Measurements from ENCODE around the gene PCSK9. TPM values are rescaled to one million over a fixed set of nuclear protein-coding genes. Genes with fewer than 3 reads are reported as not detected.
"Not testable (repeated sequence)": the region's sequence is repeated elsewhere in the genome, so short reads cannot be mapped to it uniquely, and the experiment has no call there.

PCSK9 gene
- total RNA-seq, 1 experiment from 2014 or later = 0.05 TPM

DNA sequence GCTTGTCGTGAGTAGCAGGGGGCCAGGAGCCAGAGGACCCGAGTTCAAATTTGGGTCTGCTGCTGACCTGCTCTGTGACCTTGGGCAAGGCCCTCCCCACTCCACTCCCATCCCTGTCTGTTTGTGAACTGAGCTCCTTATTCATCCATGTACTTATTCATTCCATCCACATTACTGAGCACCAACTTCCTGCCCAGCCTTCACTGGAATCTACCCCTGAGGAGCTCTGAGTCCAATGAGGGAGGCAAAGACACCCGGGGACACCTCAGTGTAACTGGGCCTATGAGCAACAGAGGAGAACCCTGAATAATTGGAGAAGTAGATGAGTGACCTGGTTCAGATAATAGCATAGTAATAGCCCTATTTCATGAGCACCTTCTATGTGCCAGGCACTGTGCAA is 31.7 kb upstream of the PCSK9 start:
- peak; percentile 78 for DNase-seq (ENCODE audit: low read depth)

DNA sequence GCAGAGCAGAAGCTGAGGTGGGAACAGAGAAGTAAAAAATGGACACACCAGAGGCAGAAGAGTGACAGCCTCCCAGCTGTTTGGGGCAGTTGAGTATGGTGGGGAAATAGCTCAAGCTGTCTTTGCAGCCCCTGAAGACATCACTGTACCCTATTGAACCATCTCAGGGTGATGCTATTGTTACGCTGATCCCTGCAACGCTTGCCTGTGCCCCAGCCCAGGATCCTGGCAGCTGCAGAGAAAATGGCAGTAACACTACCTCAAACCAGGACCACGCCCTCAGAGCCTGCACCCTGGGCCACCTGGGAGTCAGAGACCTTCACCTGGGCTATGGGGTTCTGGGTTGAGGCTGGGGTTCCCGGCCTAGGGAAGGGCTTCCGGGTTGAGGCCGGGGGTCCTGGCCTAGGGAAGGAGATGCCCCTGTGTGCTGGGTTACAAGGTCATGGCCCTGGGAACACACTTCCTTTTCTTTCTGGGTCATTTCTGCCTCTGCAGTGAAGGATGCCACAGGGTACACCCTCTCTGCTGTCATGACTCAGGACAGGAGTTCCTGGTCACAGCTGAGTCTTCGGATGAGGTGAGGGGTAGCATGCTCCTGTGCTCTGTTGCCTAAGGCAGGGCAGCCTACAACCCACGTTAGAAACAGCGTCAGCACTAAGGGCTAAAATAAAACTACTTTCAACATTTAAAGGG is 29.0 kb upstream of the PCSK9 start:
- DNase-seq (ENCODE audit: low read depth) = no peak

DNA sequence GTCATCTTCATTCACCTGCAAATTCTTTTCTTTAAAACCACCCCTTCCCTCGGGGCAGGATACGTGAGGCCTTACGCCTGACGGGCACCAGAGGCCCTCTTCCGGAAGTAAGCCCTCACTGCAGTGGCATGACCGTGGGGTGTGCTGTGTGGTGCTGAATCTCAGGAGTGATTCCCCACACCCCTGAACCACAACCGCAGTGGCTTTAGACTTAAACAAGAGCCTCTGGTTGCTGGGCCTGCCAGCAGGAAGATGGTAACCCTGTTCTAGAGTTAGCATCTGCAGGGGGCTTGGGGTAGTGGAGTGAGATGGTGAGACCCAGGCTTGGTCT is 28.5 kb upstream of the PCSK9 start:
- no peak for DNase-seq (ENCODE audit: low read depth)

DNA sequence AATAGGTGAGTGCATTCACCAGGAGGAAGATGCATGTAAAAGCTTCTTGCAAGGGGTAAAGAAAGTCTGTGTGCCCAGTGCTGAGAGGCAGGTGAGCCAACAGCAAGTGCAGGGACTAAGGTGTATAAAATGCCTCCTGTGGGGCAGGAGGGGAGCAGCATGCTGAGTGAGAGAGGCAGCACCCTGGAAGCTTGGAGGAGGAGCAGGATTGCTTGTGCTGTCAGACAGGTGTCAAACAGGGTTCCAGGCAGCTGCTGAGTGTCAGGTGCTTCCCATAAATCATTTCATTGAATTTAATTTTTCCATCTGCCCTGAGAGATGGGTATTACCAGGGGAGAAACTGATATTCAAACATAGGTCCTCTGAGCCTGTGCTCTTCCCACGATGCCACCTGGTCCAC is 26.7 kb upstream of the PCSK9 start:
- no peak for DNase-seq (ENCODE audit: low read depth)

DNA sequence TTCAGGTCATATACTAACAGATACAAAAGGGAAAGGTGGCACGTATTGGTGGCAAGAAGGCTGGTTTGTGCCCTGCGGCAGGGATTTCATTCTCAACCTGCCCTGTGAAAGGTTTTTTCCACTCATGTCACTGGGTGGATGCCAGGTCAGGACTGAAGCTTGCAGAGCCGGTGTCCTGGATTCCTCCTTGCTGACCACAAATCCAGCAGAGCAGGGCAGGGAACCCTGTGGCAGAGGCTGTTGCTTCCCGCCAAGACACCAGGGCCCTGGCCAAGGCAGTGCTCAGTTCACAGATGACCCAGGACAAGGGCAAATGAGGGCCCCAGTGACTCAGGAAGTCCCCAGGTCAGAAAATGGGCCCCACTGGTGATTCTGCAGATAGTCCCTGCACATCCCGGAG is 24.2 kb upstream of the PCSK9 start:
- no peak for DNase-seq (ENCODE audit: low read depth)

DNA sequence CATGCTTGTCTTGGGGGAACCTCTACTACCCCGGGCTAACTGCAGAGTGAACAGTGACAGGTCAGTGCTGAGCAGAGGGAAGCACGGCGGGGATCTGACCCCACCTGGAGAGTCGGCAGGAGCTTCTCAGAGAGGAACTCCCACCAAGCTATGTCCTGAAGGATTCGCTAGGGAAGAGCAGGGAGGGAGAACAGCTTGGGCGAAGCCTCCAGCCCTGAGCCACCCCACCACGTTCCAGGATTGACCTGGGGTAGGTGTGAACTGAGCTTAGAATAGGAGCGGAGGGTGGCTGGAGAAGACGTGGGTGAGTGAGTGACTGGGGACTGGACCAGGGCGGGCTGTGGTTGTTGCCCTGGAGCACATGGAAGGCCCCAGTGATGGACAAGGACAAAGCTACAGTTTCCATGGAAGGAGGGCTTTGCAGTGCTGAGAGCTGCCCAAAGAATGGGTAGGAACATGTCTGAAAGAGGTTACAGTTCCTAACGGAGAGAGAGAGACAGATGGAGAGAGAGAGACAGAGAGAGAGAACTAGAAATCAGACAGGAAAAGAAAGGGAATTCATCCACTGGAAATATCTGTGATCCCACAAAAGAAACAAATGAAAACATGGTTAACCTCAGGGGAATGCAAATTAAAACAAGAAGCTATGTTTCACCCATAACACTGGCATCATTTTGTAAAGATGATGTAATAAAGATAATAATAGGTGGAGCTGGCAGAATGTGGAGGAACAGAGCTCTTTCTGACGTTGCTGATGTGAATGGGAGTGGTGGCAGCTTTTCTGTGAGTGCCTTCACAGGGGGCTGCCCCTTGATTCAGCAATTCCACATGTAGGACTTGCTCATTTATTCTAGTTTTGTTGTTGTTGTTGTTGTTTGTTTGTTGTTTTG is 23.4 kb upstream of the PCSK9 start:
- no peak for DNase-seq (ENCODE audit: low read depth)

DNA sequence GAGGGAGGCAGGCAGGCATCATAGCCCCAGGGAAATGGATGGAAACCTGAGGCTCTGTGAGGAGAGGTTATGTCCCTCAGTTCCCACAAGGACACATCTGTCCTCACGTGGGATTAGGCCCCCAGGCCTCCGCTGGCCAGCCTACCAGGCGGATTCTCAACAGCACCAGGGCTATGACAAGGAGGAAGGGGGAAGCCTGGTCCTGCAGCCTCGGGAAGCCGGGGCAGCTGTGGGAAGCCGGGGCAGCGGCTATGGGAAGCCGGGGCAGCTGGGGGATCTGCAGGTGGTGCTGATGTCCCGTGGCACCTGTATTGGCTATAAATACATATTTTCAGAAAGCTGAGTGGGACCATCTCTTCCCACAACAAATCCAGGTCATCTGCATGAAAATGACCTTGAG is 21.0 kb upstream of the PCSK9 start:
- no peak for DNase-seq (ENCODE audit: low read depth)

DNA sequence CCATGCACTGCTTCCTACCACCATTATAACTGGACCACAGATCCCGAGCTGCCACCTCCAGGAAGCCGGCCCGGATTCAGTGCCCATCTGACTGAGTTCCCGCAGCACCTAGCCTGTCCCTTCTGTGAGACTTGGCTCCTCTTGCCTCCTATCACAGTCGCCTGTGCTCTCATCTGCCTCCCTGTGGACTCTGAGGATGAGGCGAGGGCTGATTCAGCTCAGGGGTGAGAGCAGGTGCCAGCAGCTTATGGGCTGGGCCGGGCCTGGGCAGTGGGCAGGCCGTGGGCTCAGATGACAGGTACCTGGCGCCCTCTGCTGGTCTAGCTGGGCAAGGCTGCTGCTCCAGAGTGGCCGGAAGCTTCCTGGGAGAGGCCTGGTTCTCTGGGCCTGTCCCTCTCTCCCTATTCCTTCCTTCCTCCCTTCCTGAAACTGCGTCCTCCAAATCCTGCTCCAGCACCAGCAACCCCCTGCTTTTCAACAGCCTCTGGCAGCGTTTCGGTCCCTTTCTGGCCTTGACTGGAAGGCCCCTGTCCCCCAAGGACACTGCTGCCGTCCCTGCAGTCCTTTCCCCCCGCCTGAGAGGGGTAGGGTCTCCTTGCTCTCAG is 17.3 kb upstream of the PCSK9 start:
- DNase-seq (ENCODE audit: low read depth) = peak; percentile 93

DNA sequence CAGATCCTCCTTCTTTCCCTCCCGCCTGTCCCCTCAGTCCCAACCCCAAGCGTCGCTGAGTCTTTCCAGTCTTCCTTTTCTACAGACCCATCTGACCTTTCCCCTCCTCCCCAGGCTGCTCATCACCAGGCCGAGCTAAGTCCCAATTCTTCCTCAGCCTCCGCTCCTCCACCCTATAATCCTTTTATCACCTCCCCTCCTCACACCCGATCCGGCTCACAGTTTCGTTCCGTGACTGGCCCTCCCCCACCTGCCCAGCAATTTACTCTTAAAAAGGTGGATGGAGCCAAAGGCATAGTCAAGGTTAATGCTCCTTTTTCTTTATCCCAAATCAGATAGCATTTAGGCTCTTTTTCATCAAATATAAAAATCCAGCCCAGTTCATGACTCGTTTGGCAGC is 15.2 kb upstream of the PCSK9 start:
- not testable (repeated sequence) for DNase-seq (ENCODE audit: low read depth)

DNA sequence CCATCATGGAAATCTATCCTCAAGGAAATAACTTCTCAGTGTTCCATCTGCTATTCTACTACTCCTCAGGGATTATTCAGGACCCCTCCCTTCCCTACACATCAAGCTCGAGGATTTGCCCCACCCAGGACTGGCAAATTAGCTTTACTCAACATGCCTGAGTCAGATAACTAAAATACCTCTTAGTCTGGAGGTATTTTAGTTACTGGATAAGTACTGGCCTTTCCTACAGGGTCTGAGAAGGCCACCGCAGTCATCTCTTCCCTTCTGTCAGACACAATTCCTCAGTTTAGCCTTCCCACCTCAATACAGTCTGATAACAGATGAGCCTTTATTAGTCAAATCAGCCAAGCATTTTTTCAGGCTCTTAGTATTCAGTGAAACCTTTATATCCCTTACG is 12.7 kb upstream of the PCSK9 start:
- not testable (repeated sequence) for DNase-seq (ENCODE audit: low read depth)

DNA sequence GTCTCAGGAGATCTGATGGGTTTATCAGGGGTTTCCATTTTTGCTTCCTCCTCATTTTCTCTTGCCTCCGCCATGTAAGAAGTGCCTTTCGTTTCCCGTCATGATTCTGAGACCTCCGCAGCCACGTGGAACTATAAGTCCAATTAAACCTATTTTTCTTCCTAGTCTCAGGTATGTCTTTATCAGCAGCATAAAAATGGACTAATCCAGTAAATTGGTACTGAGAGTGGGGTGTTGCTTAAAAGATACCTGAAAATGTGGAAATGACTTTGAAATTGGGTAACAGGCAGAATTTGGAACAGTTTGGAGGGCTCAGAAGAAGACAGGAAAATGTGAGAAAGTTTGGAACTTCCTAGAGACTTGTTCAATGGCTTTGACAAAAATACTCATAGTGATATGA is 8.2 kb upstream of the PCSK9 start:
- not testable (repeated sequence) for DNase-seq (ENCODE audit: low read depth)

DNA sequence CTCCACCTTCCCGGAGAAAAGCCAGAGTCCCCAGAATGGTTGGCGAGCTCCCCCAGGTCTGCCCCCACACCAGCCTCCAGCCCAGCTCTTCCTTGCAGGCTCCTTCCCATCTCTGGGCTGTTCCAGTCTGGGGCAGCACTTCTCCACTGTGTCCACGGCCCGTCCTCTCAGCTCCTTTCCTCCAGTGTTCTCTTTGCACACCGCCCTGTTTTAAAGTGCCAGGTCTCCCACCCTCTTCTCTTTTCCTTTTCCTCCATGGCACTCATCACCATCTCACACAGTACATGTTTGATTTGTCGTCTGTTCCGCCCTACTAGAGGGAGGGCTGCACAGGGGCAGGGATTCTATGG is 6.1 kb upstream of the PCSK9 start:
- no peak for DNase-seq (ENCODE audit: low read depth)

DNA sequence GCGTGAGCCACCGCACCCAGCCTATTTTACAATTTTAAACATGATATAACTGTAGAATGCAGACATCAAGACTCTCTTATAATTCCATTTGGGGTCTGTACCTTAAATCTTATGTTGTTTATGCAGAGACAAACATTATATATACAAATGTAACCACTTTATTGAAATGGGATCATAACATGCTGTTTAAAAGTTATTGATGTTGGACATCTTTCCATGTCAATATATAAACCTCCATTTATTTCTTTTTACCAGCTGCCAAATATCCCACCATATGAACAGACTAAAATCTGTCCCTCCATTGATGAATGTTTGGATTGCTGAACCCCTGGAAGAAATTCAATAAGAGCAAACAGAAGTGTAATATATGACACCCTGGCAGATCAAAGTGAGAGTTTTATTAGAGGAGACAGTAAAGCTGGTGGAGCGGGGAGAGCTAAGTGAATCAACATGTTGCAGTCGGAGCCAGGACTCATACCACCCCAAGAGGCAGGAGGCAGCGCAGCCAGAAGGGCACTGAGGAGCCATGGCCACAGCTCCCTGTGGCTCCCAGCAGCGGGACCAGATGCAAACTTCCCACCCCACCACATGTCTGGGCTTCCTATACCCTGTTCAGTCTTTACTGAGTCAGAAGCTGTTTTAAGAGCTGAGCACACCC is 4.7 kb upstream of the PCSK9 start:
- DNase-seq (ENCODE audit: low read depth) = no peak

DNA sequence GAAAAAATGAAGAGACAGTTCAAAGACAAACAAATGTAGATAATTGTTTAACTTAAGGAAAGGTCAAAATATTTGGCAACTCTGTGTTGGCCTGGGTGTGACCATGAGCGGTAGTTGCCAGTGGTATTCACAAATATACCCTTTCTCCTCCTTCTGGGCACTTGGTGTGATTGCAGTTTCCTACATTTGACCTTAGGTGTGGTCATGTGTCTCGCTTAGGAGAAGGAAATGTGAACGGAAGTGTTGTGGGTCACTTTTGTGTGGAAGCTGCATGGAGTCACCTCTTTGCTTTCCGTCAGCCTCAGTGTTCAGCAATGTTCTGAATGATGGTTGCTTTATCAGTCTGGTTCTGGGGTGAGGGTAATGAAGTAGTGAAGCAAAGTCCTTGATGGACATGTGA is 3.4 kb upstream of the PCSK9 start:
- DNase-seq (ENCODE audit: low read depth) = no peak

DNA sequence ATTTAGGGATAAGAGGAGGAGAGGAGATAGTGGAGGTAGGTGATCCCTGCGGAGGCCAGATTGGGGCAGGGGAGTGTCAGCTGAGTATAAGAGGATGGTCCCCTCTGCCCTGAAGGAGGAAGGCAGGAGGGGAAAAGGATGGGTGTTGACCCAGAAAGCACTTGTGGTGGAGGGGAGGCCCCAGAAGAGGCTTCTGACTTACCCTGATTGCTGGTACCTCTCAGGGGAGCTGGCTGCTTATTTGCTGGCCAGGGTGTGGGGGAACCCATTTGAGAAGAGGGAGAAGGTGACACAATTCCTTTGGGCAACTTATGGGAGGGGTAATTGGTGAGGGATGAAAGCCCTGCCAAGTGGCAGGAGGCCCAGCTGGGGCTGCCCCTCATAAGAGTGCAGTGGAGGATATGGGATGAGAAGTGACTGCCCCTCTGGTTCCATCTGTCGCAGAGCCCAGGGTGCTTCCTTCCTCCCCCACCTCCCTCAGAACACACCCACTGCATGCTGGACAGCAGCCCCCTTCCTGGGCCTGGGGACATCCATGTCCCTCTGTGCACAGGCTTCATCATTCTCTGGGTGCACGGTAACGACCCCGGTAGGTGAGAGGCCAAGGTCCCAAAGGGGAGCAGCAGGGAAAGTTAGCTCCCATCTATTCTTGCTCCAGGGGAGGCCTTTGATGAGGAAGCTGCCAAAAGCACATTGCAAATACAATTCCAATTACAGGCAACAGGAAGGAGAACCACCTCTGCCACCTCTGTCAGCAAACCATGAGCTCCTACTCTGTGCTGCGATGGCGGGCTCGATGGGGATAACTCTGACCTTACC is 1.4 kb upstream of the PCSK9 start:
- no peak for DNase-seq (ENCODE audit: low read depth)

DNA sequence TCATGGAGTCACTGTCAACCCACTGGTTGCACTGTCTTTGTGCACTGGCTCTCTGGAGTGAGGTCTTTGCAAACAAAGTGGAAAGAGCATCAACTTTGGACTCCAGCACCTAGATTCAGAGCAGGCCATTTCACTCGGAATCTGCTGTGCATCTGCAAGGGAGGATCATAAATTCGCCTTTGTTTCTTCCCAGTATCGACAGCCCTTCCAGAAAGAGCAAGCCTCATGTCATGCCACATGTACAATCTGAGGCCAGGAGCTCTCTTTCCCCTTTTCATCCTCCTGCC is 853 bp upstream of the PCSK9 start:
- DNase-seq (ENCODE audit: low read depth) = no peak

DNA sequence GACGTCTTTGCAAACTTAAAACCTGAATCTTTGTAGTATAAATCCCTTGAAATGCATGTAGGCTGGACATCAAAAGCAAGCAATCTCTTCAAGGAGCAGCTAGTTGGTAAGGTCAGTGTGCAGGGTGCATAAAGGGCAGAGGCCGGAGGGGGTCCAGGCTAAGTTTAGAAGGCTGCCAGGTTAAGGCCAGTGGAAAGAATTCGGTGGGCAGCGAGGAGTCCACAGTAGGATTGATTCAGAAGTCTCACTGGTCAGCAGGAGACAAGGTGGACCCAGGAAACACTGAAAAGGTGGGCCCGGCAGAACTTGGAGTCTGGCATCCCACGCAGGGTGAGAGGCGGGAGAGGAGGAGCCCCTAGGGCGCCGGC is 390 bp upstream of the PCSK9 start:
- DNase-seq (ENCODE audit: low read depth) = no peak

DNA sequence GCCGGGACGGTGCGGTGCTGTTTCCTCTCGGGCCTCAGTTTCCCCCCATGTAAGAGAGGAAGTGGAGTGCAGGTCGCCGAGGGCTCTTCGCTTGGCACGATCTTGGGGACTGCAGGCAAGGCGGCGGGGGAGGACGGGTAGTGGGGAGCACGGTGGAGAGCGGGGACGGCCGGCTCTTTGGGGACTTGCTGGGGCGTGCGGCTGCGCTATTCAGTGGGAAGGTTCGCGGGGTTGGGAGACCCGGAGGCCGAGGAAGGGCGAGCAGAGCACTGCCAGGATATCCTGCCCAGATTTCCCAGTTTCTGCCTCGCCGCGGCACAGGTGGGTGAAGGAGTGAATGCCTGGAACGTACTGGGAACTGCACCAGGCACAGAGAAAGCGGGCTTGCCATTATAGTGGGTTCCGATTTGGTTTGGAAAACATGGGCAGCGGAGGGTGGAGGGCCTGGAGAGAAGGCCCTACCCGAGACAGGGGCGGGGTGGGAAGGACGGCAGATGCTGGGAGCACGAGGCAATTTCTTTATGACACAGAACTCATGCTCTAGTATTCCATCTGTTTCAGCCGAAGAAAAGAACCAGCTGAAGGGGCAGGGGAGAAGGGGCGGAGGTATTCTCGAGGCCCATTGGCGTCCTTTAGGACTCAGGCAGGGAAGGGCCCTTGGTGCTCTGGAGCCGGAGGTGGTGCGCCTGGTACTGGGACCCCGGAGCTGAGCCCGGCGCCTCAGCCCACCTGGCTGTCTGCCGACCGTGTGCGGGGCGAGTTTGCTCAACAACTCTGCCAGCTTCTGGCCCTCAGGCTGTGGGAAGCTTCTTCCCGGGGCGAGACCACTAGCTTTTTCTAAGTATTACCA is 960 bp downstream of the PCSK9 start:
- DNase-seq (ENCODE audit: low read depth) = no peak

DNA sequence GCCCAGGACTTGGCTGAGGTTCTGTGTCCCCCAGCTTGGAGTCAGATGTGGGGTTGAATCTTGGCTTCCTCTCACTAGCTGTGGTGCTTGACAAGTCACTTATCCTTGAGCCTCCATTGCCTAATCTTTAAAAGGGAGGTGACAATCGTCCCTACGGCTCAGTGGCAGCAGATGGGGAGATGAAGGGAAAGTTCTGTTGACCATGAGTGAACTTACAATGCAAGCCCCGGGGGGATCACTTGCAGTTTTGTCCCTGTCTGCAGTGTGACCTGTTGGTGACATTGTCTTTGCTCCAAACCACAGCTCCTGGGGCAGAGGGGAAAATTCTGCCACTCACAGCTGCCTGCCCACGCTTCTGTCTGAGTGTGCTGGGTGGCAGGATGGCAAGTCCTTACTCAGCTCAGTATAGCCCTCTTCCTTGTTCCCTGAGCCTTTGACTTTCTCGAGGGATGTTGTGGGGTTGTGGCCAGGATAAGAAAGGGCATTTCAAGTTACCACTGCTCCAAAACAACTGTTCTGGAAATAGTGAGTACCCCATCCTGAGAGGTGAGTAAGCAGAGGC is 1.7 kb downstream of the PCSK9 start:
- DNase-seq (ENCODE audit: low read depth) = no peak

DNA sequence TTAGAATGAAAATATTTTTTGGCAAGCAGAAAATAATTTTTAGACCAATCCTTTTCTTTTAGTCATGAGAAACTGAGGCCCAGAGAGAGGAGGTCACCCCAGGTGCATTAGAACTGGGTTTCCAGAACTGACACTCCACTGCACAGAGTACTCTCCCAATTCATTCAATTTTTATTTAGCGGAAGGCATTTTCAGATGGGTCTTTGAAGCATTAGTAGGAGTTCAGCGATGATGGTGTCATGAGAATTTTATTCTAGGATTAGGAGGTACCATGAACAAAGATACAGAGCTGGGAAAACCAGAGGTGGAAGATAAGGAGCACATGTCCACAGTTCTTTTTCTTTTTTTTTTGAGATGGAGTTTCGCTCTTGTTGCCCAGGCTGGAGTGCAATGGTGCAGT is 2.3 kb downstream of the PCSK9 start:
- no peak for DNase-seq (ENCODE audit: low read depth)
